Measurements from ENCODE around the gene MGMT.

- TF ChIP-seq CTCF (IDR thresholded peaks at IDR 0.05) (no peak), POLR2A (IDR thresholded peaks at IDR 0.05) (no peak)
These were observed 34.8 kb downstream of the MGMT start for GRCh38 chr10:129501652-129502436.

Measured in ovary (tissue), 3 donors.